Esophagus muscularis mucosa (tissue), 4 donors: ENCODE data around the gene GRK4. TPM values are rescaled to one million over a fixed set of nuclear protein-coding genes. Genes with fewer than 3 reads are reported as not detected.
"Not testable (repeated sequence)": the region's sequence is repeated elsewhere in the genome, so short reads cannot be mapped to it uniquely, and the experiment has no call there.

Experiments used
- DNase-seq: peaks from one replicate; pipeline ENCODE4 v3.0.0-alpha.2; 2017; ENCODE audit errors: extremely low spot score
- H3K27ac ChIP-seq, 4 donors: fragments of 200-600 bp; sonication (generic); replicated peaks in 1 of 4; 1 replicate in 3 of 4; 2 replicates in 1 of 4; pipeline ENCODE4 v1.5.1; 2016 to 2019; ENCODE audit warnings: mild to moderate bottlenecking in 1 of 4
- H3K27me3 ChIP-seq, 4 donors: fragments of 200-600 bp; sonication (generic); one replicate each; pipeline versions ENCODE4 v1.5.1 to v1.6.0; 2016 to 2019
- H3K36me3 ChIP-seq, 4 donors: fragments of 200-600 bp; sonication (generic); one replicate each; pipeline ENCODE4 v1.5.1; 2016 to 2019
- H3K4me1 ChIP-seq, 4 donors: fragments of 200-600 bp; sonication (generic); one replicate each; pipeline ENCODE4 v1.5.1; 2016 to 2019
- H3K4me3 ChIP-seq, 4 donors: fragments of 200-600 bp; sonication (generic); 1 replicate in 2 of 4; 2 replicates in 2 of 4; pipeline ENCODE4 v1.5.1; 2016 to 2019; ENCODE audit warnings: mild to moderate bottlenecking in 4 of 4, moderate library complexity in 1 of 4
- H3K9me3 ChIP-seq, 4 donors: fragments of 200-600 bp; sonication (generic); 1 replicate in 3 of 4; 2 replicates in 1 of 4; pipeline ENCODE4 v1.5.1; 2016 to 2019
- EP300 ChIP-seq: sonication (generic); formaldehyde crosslinking; IDR thresholded peaks from one replicate; pipeline ENCODE4 v1.6.1; 2017; ENCODE audit warnings: antibody characterized with exemption
- POLR2A ChIP-seq: fragments of 450-650 bp; IDR thresholded peaks from one replicate; pipeline ENCODE4 v1.6.1; 2017; ENCODE audit warnings: antibody characterized with exemption, moderate library complexity, mild to moderate bottlenecking, low read depth
- POLR2AphosphoS5 ChIP-seq, 2 donors: sonication (generic); formaldehyde crosslinking; IDR thresholded peaks; one replicate each; pipeline ENCODE4 v1.6.1; 2017; ENCODE audit warnings: antibody characterized with exemption in 2 of 2
- WGBS: methylation state at CpG from one replicate; pipeline ENCODE4 v1.1.5; 2018; 5-methylcytosine and 5-hydroxymethylcytosine counted together
- intact Hi-C: fragments of 100-400 bp; cut with DNase I; formaldehyde crosslinking; loops from one replicate; pipeline ENCODE4 v1.15.1; 2023
- total RNA-seq, 4 donors: library from RNA; depleted of rRNA; stranded (reverse); fragments of >200 nt; gene quantifications; one replicate each; pipeline versions ENCODE4 v1.1.0 to v1.2.1, GENCODE V29; 2016
- TF ChIP-seq, protein P1 (sequence below), 3 experiments: fragments of 200-600 bp in 2 of 3; fragments of 450-650 bp in 1 of 3; sonication (generic) in 2 of 3; IDR thresholded peaks; one replicate each; pipeline ENCODE4 v1.5.1; 2017 to 2019; ENCODE audit warnings: antibody characterized with exemption in 3 of 3, mild to moderate bottlenecking in 2 of 3, moderate library complexity in 1 of 3

Gene GRK4
- total RNA-seq, 4 donors from 2014 or later = 4.8 to 8.0 (median 6.4) TPM

DNA sequence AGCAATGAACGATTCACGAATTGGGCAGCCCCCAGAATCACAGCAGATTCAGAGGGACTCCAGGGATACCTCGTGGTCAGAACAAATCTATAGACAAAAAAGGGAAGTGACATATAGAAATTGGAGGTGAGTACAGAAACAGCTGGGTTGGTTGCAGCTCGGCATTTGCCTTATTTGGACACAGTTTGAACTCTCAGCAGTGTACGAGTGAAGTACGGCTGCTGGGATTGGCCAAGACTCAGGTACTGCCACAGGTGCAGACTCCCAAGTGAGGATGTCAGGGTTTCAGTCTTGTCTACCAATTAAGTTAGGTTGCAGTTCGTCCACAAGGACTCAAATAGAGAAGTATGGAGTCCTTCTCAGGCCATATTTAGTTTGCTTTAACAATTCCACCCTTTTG, 82.8 kb downstream of the GRK4 start:
- DNase-seq = no peak
- TF ChIP-seq POLR2A (no peak), POLR2AphosphoS5 (IDR thresholded peaks at IDR 0.05) (no peak), EP300 (no peak)
- TF ChIP-seq, protein P1, sequence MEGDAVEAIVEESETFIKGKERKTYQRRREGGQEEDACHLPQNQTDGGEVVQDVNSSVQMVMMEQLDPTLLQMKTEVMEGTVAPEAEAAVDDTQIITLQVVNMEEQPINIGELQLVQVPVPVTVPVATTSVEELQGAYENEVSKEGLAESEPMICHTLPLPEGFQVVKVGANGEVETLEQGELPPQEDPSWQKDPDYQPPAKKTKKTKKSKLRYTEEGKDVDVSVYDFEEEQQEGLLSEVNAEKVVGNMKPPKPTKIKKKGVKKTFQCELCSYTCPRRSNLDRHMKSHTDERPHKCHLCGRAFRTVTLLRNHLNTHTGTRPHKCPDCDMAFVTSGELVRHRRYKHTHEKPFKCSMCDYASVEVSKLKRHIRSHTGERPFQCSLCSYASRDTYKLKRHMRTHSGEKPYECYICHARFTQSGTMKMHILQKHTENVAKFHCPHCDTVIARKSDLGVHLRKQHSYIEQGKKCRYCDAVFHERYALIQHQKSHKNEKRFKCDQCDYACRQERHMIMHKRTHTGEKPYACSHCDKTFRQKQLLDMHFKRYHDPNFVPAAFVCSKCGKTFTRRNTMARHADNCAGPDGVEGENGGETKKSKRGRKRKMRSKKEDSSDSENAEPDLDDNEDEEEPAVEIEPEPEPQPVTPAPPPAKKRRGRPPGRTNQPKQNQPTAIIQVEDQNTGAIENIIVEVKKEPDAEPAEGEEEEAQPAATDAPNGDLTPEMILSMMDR (IDR thresholded peaks at IDR 0.05) = no peak
- peaks cover 0 to 11% (median 0%) of the 10 kb centered on the region in 4 donors for H3K27me3 ChIP-seq
- intact Hi-C loops = no loop called here
- 70% methylated on average over 7 of the region's 7 CpGs for WGBS
- H3K4me1 ChIP-seq = peaks cover 6 to 23% (median 18%) of the 10 kb centered on the region in 4 donors
- no peaks in the 10 kb centered on the region for H3K9me3 ChIP-seq
- H3K27ac ChIP-seq = no peak overlapping the region
- no peaks in the 10 kb centered on the region for H3K36me3 ChIP-seq
- H3K4me3 ChIP-seq = no peak overlapping the region

DNA sequence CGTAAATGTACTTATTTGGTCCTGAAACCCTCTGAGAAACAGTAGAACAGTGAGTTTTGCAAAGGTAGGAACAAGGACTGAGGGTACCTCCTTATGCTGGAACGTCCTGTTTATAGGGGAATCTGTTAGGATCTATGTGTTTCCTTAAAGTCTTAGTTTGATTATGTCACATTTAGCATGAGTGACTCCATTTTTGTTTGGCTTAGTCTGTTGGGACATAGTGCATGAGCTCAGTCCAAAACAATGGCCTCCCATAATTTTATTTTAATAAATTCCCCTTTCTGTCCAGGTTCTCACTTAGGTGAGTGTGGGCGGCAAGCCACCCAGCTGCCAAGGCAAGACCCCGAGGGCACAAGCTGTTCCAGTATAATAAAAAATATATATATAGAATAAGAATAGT, 83.3 kb downstream of the GRK4 start:
- Histone ChIP-seq H3K27ac (no peak overlapping the region), H3K4me3 (no peak overlapping the region), H3K27me3 (peaks cover 0 to 6% (median 0%) of the 10 kb centered on the region in 4 donors), H3K36me3 (no peaks in the 10 kb centered on the region), H3K4me1 (peaks cover 6 to 18% (median 14%) of the 10 kb centered on the region in 4 donors), H3K9me3 (no peaks in the 10 kb centered on the region)
- no peak for DNase-seq
- TF ChIP-seq, protein P1 (IDR thresholded peaks at IDR 0.05) = no peak
- TF ChIP-seq POLR2A (no peak), POLR2AphosphoS5 (IDR thresholded peaks at IDR 0.05) (no peak), EP300 (no peak)
- intact Hi-C loops = no loop called here
- 81% methylated on average over 4 of the region's 4 CpGs for WGBS

- Histone ChIP-seq H3K4me1 (peaks cover under 1 to 8% (median 6%) of the 10 kb centered on the region in 4 donors), H3K36me3 (no peaks in the 10 kb centered on the region), H3K9me3 (no peaks in the 10 kb centered on the region), H3K27me3 (no peaks in the 10 kb centered on the region), H3K4me3 (peak overlapping the region; percentile 31 to 49 (median 35)), H3K27ac (no peak overlapping the region)
- intact Hi-C loops = no loop called here
- 61% methylated on average over 19 of the region's 20 CpGs for WGBS
- no peak for DNase-seq
- TF ChIP-seq, protein P1 (IDR thresholded peaks at IDR 0.05) = peak; percentile 55 to 82 (median 72)
- TF ChIP-seq POLR2A = no peak
Measured at GRCh38 chr4:3047464-3048286, 84.3 kb downstream of the GRK4 start.

DNA sequence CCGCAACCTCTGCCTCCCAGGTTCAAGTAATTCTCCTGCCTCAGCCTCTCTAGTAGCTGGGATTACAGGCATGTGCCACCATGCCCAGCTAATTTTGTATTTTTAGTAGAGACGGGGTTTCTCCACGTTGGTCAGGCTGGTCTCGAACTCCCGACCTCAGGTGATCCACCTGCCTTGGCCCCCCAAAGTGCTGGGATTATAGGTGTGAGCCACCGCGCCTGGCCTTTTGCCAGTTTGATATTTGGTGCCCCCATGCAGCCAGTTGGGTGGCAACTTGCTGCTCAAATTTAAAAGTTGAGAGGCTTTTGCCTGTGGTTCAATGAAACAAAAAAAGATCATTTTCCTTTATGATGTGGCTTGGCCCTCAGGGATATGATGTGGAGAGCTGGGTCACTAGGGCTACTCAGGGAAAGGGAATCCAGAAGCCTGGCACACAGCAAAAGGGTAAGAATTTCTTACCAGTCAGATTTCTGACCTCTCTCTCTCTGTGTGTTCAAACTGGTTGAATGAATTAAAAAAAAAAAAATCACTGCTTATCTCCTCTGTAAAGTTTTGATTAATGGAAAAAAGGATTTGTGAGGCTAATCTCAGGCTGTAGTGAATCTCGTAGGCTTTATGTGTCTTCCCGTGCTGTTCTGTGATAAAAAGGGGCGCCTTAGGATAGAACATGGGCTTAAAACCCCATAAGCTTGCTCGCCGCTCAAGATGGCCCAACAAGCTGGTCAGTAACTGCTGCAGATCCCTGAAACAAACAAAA, 87.9 kb downstream of the GRK4 start:
- H3K27ac ChIP-seq, DNase-seq, H3K4me1 ChIP-seq, H3K4me3 ChIP-seq, intact Hi-C loops, H3K36me3 ChIP-seq, H3K9me3 ChIP-seq, H3K27me3 ChIP-seq: not testable (repeated sequence)
- WGBS = 95% methylated on average over 8 of the region's 12 CpGs

DNA sequence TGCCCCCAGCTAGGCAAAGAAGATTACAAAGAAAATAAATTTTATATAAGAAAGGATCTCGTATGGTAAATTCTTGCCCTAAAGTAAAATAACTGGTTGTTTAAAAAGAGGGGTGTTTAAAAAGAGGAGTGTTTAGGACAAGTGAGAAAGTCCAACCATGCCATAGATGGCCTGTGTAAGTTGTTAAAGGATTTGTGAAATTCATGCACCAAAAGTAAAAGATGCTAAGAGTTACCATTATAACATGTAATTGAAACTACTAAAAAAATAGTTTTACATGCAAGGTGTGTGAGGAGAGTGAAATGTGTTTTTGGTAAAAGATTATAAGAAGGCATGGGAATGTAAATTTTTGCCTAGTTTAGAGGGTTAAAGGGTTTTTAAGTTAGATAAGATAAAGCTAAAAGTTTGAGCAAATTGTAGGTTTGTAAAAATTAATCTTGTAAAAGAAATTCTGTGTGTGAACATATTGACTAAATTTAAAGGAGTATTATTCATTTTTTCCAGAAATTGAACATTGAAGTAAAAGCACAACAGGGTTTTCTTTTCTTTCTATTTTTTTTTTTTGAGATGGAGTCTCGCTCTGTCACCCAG, 90.9 kb downstream of the GRK4 start:
- H3K27me3 ChIP-seq = no peaks in the 10 kb centered on the region
- WGBS = 95% methylated on average over 2 of the region's 2 CpGs
- no peak for DNase-seq
- H3K27ac ChIP-seq = no peak overlapping the region
- H3K36me3 ChIP-seq = no peaks in the 10 kb centered on the region
- intact Hi-C loops = no loop called here
- no peaks in the 10 kb centered on the region for H3K4me1 ChIP-seq
- H3K4me3 ChIP-seq = no peak overlapping the region
- no peak for TF ChIP-seq EP300
- TF ChIP-seq POLR2AphosphoS5 (IDR thresholded peaks at IDR 0.05) = no peak
- TF ChIP-seq POLR2A = no peak
- TF ChIP-seq, protein P1 (IDR thresholded peaks at IDR 0.05) = no peak
- no peaks in the 10 kb centered on the region for H3K9me3 ChIP-seq
